Esophagus muscularis mucosa (tissue), 3 donors: ENCODE measurements around the gene TPSD1.

Experiments
- POLR2A ChIP-seq: fragments of 450-650 bp; IDR thresholded peaks from one replicate; pipeline ENCODE4 v1.6.1; 2017; ENCODE audit warnings: antibody characterized with exemption, moderate library complexity, mild to moderate bottlenecking, low read depth
- TF ChIP-seq, protein P1 (sequence below), 3 experiments: fragments of 200-600 bp in 2 of 3; fragments of 450-650 bp in 1 of 3; sonication (generic) in 2 of 3; IDR thresholded peaks; one replicate each; pipeline ENCODE4 v1.5.1; 2017 to 2019; ENCODE audit warnings: antibody characterized with exemption in 3 of 3, mild to moderate bottlenecking in 2 of 3, moderate library complexity in 1 of 3

DNA sequence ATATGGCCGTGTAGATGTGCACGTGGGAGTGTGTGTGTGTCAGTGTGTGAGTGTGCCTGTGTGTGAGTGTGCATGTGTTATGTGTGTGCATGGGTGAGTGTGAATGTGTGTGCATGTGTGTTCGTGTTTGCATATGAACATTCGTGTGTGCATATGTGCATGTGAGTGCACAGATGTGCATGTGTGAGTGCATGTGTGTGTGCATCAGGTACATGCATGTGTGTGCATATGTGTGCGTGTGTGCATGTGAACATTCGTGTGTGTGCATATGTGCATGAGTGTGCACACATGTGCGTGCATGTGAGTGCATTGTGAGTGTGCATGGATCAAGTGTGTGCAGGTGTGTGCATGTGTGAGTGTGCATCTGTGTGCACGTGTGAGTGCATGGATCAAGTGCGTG is 17.9 kb upstream of the TPSD1 start:
- TF ChIP-seq, protein P1, sequence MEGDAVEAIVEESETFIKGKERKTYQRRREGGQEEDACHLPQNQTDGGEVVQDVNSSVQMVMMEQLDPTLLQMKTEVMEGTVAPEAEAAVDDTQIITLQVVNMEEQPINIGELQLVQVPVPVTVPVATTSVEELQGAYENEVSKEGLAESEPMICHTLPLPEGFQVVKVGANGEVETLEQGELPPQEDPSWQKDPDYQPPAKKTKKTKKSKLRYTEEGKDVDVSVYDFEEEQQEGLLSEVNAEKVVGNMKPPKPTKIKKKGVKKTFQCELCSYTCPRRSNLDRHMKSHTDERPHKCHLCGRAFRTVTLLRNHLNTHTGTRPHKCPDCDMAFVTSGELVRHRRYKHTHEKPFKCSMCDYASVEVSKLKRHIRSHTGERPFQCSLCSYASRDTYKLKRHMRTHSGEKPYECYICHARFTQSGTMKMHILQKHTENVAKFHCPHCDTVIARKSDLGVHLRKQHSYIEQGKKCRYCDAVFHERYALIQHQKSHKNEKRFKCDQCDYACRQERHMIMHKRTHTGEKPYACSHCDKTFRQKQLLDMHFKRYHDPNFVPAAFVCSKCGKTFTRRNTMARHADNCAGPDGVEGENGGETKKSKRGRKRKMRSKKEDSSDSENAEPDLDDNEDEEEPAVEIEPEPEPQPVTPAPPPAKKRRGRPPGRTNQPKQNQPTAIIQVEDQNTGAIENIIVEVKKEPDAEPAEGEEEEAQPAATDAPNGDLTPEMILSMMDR (IDR thresholded peaks at IDR 0.05): no peak
- TF ChIP-seq POLR2A: no peak
